Endothelial cell of umbilical vein (primary cell): ENCODE measurements around the gene DNAJB8.

Experiments used
- CTCF ChIP-seq, 2 donors: IDR thresholded peaks; 1 replicate in 1 of 2; 2 replicates in 1 of 2; pipeline ENCODE4 v1.5.1; 2011; ENCODE audit warnings: low read length in 2 of 2, mild to moderate bottlenecking in 2 of 2, moderate library complexity in 2 of 2, control low read depth in 1 of 2, inconsistent platforms in 1 of 2, low read depth in 1 of 2; ENCODE audit not compliant: insufficient read depth in 1 of 2; ENCODE audit errors: extremely low read depth in 1 of 2
- EZH2 ChIP-seq: IDR thresholded peaks from 2 replicates; pipeline ENCODE4 v1.6.1; 2012; ENCODE audit warnings: borderline replicate concordance, low read depth, mild to moderate bottlenecking, moderate library complexity, low read length, inconsistent platforms; ENCODE audit not compliant: severe bottlenecking

- TF ChIP-seq CTCF (IDR thresholded peaks at IDR 0.05; ENCODE audit: extremely low read depth in 1 of 2, insufficient read depth in 1 of 2, low read depth in 1 of 2, low read length in 2 of 2) = no peak
- no peak for TF ChIP-seq EZH2
These were observed 28.8 kb upstream of the DNAJB8 start for GRCh38 chr3:128495435-128495970.
